GM21619 (cell line): ENCODE results near the gene ATP2B2.

Source experiments
- ATAC-seq: cut with Tn5 transposase; IDR thresholded peaks from one replicate; pipeline ENCODE4 v1.9.1; 2021; ENCODE audit not compliant: unreplicated experiment

The ATP2B2 gene

GRCh38 chr3:10453431-10454163 lies 51.8 kb downstream of the ATP2B2 start:
- ATAC-seq: no peak

GRCh38 chr3:10450494-10451440 lies 54.6 kb downstream of the ATP2B2 start:
- no peak for ATAC-seq

- ATAC-seq: no peak
These were observed 56.0 kb downstream of the ATP2B2 start for GRCh38 chr3:10449436-10449835.

- no peak for ATAC-seq
These were observed 56.8 kb downstream of the ATP2B2 start for GRCh38 chr3:10448544-10448943.

- no peak for ATAC-seq
These were observed 57.7 kb downstream of the ATP2B2 start for GRCh38 chr3:10447527-10448260.

- ATAC-seq: no peak
These were observed 58.3 kb downstream of the ATP2B2 start for GRCh38 chr3:10447110-10447509.

GRCh38 chr3:10445561-10446175 lies 59.7 kb downstream of the ATP2B2 start:
- ATAC-seq: no peak

GRCh38 chr3:10444511-10444910 lies 60.9 kb downstream of the ATP2B2 start:
- no peak for ATAC-seq

- ATAC-seq: no peak
These were observed 61.3 kb downstream of the ATP2B2 start for GRCh38 chr3:10444110-10444429.

- ATAC-seq: no peak
These were observed 61.9 kb downstream of the ATP2B2 start for GRCh38 chr3:10443272-10444109.

- ATAC-seq: no peak
These were observed 63.1 kb downstream of the ATP2B2 start for GRCh38 chr3:10442151-10442795.

GRCh38 chr3:10440684-10441083 lies 64.7 kb downstream of the ATP2B2 start:
- no peak for ATAC-seq

GRCh38 chr3:10438902-10439610 lies 66.3 kb downstream of the ATP2B2 start:
- no peak for ATAC-seq

- no peak for ATAC-seq
These were observed 67.1 kb downstream of the ATP2B2 start for GRCh38 chr3:10437995-10438901.

GRCh38 chr3:10437272-10437994 lies 68.0 kb downstream of the ATP2B2 start:
- no peak for ATAC-seq

GRCh38 chr3:10435850-10436249 lies 69.5 kb downstream of the ATP2B2 start:
- ATAC-seq: no peak

- no peak for ATAC-seq
These were observed 70.4 kb downstream of the ATP2B2 start for GRCh38 chr3:10434938-10435336.
